GM19238 (cell line): ENCODE data around the gene ITGA5.
"Not testable (repeated sequence)": the region's sequence is repeated elsewhere in the genome, so short reads cannot be mapped to it uniquely, and the experiment has no call there.

Experiments used
- DNase-seq: peaks from one replicate; pipeline ENCODE4 v3.0.0; 2011; ENCODE audit warnings: low spot score; ENCODE audit not compliant: insufficient read length

Gene ITGA5

GRCh38 chr12:54354271-54354670 is 64.8 kb downstream of the ITGA5 start:
- not testable (repeated sequence) for DNase-seq

- no peak for DNase-seq
These were observed 65.9 kb downstream of the ITGA5 start for GRCh38 chr12:54352891-54353874.

- DNase-seq, result no peak
These were observed 67.0 kb downstream of the ITGA5 start for GRCh38 chr12:54352022-54352531.

GRCh38 chr12:54351341-54351740 is 67.7 kb downstream of the ITGA5 start:
- no peak for DNase-seq

GRCh38 chr12:54350743-54351142 is 68.3 kb downstream of the ITGA5 start:
- DNase-seq, result no peak

- no peak for DNase-seq
These were observed 69.4 kb downstream of the ITGA5 start for GRCh38 chr12:54349679-54350078.

GRCh38 chr12:54349036-54349435 is 70.0 kb downstream of the ITGA5 start:
- DNase-seq, result no peak
